Measurements from ENCODE around the gene MMP17.

MMP17 gene

GRCh38 chr12:131829791-131830334, 1.7 kb downstream of the MMP17 start:
- no peak for DNase-seq (ENCODE audit: low read depth in 2 of 2, low spot score in 1 of 2)

- no peak for DNase-seq (ENCODE audit: low read depth in 2 of 2, low spot score in 1 of 2)
Observed at GRCh38 chr12:131830335-131830913, 2.2 kb downstream of the MMP17 start.

GRCh38 chr12:131830914-131831571, 2.9 kb downstream of the MMP17 start:
- peak in 1 of 2 donors; percentile 29 for DNase-seq (ENCODE audit: low read depth in 2 of 2, low spot score in 1 of 2)

- no peak for DNase-seq (ENCODE audit: low read depth in 2 of 2, low spot score in 1 of 2)
Observed at GRCh38 chr12:131831635-131832041, 3.4 kb downstream of the MMP17 start.

- no peak for DNase-seq (ENCODE audit: low read depth in 2 of 2, low spot score in 1 of 2)
Observed at GRCh38 chr12:131832321-131833231, 4.4 kb downstream of the MMP17 start.

GRCh38 chr12:131833288-131833895, 5.2 kb downstream of the MMP17 start:
- DNase-seq (ENCODE audit: low read depth in 2 of 2, low spot score in 1 of 2) = no peak

- no peak for DNase-seq (ENCODE audit: low read depth in 2 of 2, low spot score in 1 of 2)
Observed at GRCh38 chr12:131833896-131834641, 5.9 kb downstream of the MMP17 start.

GRCh38 chr12:131834798-131835615, 6.8 kb downstream of the MMP17 start:
- no peak for DNase-seq (ENCODE audit: low read depth in 2 of 2, low spot score in 1 of 2)

GRCh38 chr12:131835616-131836171, 7.5 kb downstream of the MMP17 start:
- DNase-seq (ENCODE audit: low read depth in 2 of 2, low spot score in 1 of 2) = no peak

GRCh38 chr12:131836193-131836592, 8.0 kb downstream of the MMP17 start:
- DNase-seq (ENCODE audit: low read depth in 2 of 2, low spot score in 1 of 2) = no peak

- DNase-seq (ENCODE audit: low read depth in 2 of 2, low spot score in 1 of 2) = no peak
Observed at GRCh38 chr12:131836714-131837397, 8.7 kb downstream of the MMP17 start.

- DNase-seq (ENCODE audit: low read depth in 2 of 2, low spot score in 1 of 2) = no peak
Observed at GRCh38 chr12:131840643-131841416, 12.6 kb downstream of the MMP17 start.

GRCh38 chr12:131841547-131841946, 13.4 kb downstream of the MMP17 start:
- DNase-seq (ENCODE audit: low read depth in 2 of 2, low spot score in 1 of 2) = no peak

- DNase-seq (ENCODE audit: low read depth in 2 of 2, low spot score in 1 of 2) = no peak
Observed at GRCh38 chr12:131842169-131842568, 14.0 kb downstream of the MMP17 start.

- no peak for DNase-seq (ENCODE audit: low read depth in 2 of 2, low spot score in 1 of 2)
Observed at GRCh38 chr12:131843527-131843926, 15.3 kb downstream of the MMP17 start.

GRCh38 chr12:131844140-131844539, 15.9 kb downstream of the MMP17 start:
- no peak for DNase-seq (ENCODE audit: low read depth in 2 of 2, low spot score in 1 of 2)

- no peak for DNase-seq (ENCODE audit: low read depth in 2 of 2, low spot score in 1 of 2)
Observed at GRCh38 chr12:131844656-131845055, 16.5 kb downstream of the MMP17 start.

GRCh38 chr12:131845121-131845520, 16.9 kb downstream of the MMP17 start:
- DNase-seq (ENCODE audit: low read depth in 2 of 2, low spot score in 1 of 2) = no peak

All from stimulated activated CD8-positive, alpha-beta memory T cell treated with anti-CD3 and anti-CD28 coated beads, Interleukin-4, amount 100 ng/mL, for 4 hours (primary cell).